Endothelial cell of umbilical vein (primary cell): ENCODE measurements around the gene B9D2.

Experiments
- CTCF ChIP-seq, 2 donors: IDR thresholded peaks; 1 replicate in 1 of 2; 2 replicates in 1 of 2; pipeline ENCODE4 v1.5.1; 2011; ENCODE audit warnings: low read length in 2 of 2, mild to moderate bottlenecking in 2 of 2, moderate library complexity in 2 of 2, control low read depth in 1 of 2, inconsistent platforms in 1 of 2, low read depth in 1 of 2; ENCODE audit not compliant: insufficient read depth in 1 of 2; ENCODE audit errors: extremely low read depth in 1 of 2
- EZH2 ChIP-seq: IDR thresholded peaks from 2 replicates; pipeline ENCODE4 v1.6.1; 2012; ENCODE audit warnings: borderline replicate concordance, low read depth, mild to moderate bottlenecking, moderate library complexity, low read length, inconsistent platforms; ENCODE audit not compliant: severe bottlenecking
- GATA2 ChIP-seq: IDR thresholded peaks from 2 replicates; pipeline ENCODE4 v1.7.0; 2011; ENCODE audit warnings: low read depth, mild to moderate bottlenecking, moderate library complexity, mixed read lengths, low read length; ENCODE audit not compliant: insufficient read length, insufficient read depth
- JUN ChIP-seq: IDR thresholded peaks from 2 replicates; pipeline ENCODE4 v1.6.1; 2011; ENCODE audit warnings: borderline replicate concordance, low read depth; ENCODE audit not compliant: insufficient read length, insufficient read depth
- POLR2A ChIP-seq: IDR thresholded peaks from 2 replicates; pipeline ENCODE4 v1.6.1; 2012; ENCODE audit warnings: low read depth, mild to moderate bottlenecking, control low read depth, low read length
- POLR2AphosphoS5 ChIP-seq: IDR thresholded peaks from 2 replicates; pipeline ENCODE4 v1.6.1; 2012; ENCODE audit warnings: low read depth, mild to moderate bottlenecking, control low read depth, low read length, moderate library complexity; ENCODE audit not compliant: insufficient read depth

- TF ChIP-seq POLR2AphosphoS5 (no peak), CTCF (IDR thresholded peaks at IDR 0.05; ENCODE audit: extremely low read depth in 1 of 2, insufficient read depth in 1 of 2, low read depth in 1 of 2, low read length in 2 of 2) (no peak), JUN (no peak), EZH2 (no peak), POLR2A (no peak), GATA2 (no peak)
Observed at GRCh38 chr19:41334793-41335192, 29.2 kb downstream of the B9D2 start.
